Stimulated activated CD8-positive, alpha-beta memory T cell treated with anti-CD3 and anti-CD28 coated beads, Interleukin-2, amount 100 ng/mL, for 48 hours (primary cell): ENCODE data around the gene ESPL1.
"Not testable (repeated sequence)": the region's sequence is repeated elsewhere in the genome, so short reads cannot be mapped to it uniquely, and the experiment has no call there.

Experiments used
- DNase-seq, 2 donors: peaks; one replicate each; pipeline ENCODE4 v3.0.0-alpha.2; 2020; ENCODE audit warnings: low read depth in 2 of 2

Gene ESPL1

GRCh38 chr12:53258541-53259539 is 9.3 kb upstream of the ESPL1 start:
- DNase-seq, result no peak

- DNase-seq, result no peak
Observed at GRCh38 chr12:53259891-53260290, 8.2 kb upstream of the ESPL1 start.

- no peak for DNase-seq
Observed at GRCh38 chr12:53265783-53266182, 2.3 kb upstream of the ESPL1 start.

- no peak for DNase-seq
Observed at GRCh38 chr12:53267306-53267998, 647 bp upstream of the ESPL1 start.

GRCh38 chr12:53268630-53269562 is 797 bp downstream of the ESPL1 start:
- DNase-seq, result no peak

- no peak for DNase-seq
Observed at GRCh38 chr12:53274445-53274844, 6.3 kb downstream of the ESPL1 start.

GRCh38 chr12:53276511-53276910 is 8.4 kb downstream of the ESPL1 start:
- DNase-seq, result no peak

- no peak for DNase-seq
Observed at GRCh38 chr12:53277981-53278380, 9.9 kb downstream of the ESPL1 start.

GRCh38 chr12:53279283-53279869 is 11.3 kb downstream of the ESPL1 start:
- DNase-seq, result no peak

GRCh38 chr12:53279888-53280498 is 11.9 kb downstream of the ESPL1 start:
- no peak for DNase-seq

GRCh38 chr12:53286448-53286847 is 18.3 kb downstream of the ESPL1 start:
- DNase-seq, result no peak

- peak; percentile 28 to 45 for DNase-seq
Observed at GRCh38 chr12:53287741-53288216, 19.7 kb downstream of the ESPL1 start.

- no peak for DNase-seq
Observed at GRCh38 chr12:53288322-53288721, 20.2 kb downstream of the ESPL1 start.

- DNase-seq, result no peak
Observed at GRCh38 chr12:53289891-53290290, 21.8 kb downstream of the ESPL1 start.

- no peak for DNase-seq
Observed at GRCh38 chr12:53290661-53291060, 22.6 kb downstream of the ESPL1 start.

GRCh38 chr12:53292426-53292825 is 24.3 kb downstream of the ESPL1 start:
- no peak for DNase-seq

- DNase-seq, result peak; percentile 74 to 79
Observed at GRCh38 chr12:53295070-53295890, 27.2 kb downstream of the ESPL1 start, which contains the start of gene PFDN5. PFDN5 (plus strand) TSS chr12:53295542; CDS start chr12:53295568, 26 bp downstream.

- DNase-seq, result no peak
Observed at GRCh38 chr12:53295891-53296219, 27.8 kb downstream of the ESPL1 start.

GRCh38 chr12:53297106-53297505 is 29.0 kb downstream of the ESPL1 start:
- DNase-seq, result not testable (repeated sequence)

GRCh38 chr12:53298164-53298563 is 30.1 kb downstream of the ESPL1 start:
- no peak for DNase-seq
